ENCODE measurements around the gene PI4KA.
"Not testable (repeated sequence)": the region's sequence is repeated elsewhere in the genome, so short reads cannot be mapped to it uniquely, and the experiment has no call there.

DNA sequence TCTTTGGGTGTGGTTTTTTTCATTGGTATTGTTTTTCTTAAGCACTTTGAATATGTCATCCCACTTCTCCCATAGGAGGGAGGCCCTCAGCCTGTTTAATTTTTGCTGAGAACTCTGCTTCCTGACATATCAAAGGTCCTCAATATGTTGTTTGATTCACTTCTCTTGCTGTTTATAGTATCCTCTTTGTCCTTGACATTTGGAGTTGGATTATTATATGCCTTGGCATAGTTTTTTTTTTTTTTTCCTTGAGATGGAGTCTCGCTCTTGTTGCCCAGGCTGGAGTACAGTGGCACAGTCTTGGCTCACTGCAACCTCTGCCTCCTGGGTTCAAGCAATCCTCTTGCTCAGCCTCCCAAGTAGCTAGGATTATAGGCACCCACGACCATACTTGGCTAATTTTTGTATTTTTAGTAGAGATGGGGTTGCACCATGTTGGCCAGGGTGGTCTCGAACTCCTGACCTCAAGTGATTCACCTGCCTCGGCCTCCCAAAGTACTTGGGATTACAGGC, 196.0 kb downstream of the PI4KA start:
- not testable (repeated sequence) for TF ChIP-seq TAF1 (IDR thresholded peaks at IDR 0.05; ENCODE audit: borderline replicate concordance, low read depth, low read length); POLR2A (IDR thresholded peaks at IDR 0.05; ENCODE audit: low read depth, low read length)

All from GM12892 (cell line).